ENCODE data around the gene RGP1.

RGP1 gene

GRCh38 chr9:35789541-35789940 is 40.5 kb downstream of the RGP1 start:
- Histone ChIP-seq H3K79me2 (no peaks in the 10 kb centered on the region), H3K4me3 (ENCODE audit: low read depth, low read length) (no peak overlapping the region), H3K27ac (no peak overlapping the region), H3K4me2 (ENCODE audit: low read length) (no peak overlapping the region), H3K36me3 (ENCODE audit: control insufficient read depth, insufficient read depth, low read length) (no peaks in the 10 kb centered on the region), H3K9me3 (ENCODE audit: control insufficient read depth, low read length) (no peaks in the 10 kb centered on the region), H3K9ac (no peak overlapping the region), H2AFZ (no peak overlapping the region), H3K4me1 (no peaks in the 10 kb centered on the region), H3K27me3 (ENCODE audit: control insufficient read depth, insufficient read depth, low read length) (no peaks in the 10 kb centered on the region)
- TF ChIP-seq CTCF (IDR thresholded peaks at IDR 0.05) = no peak

GRCh38 chr9:35790025-35790384 is 40.9 kb downstream of the RGP1 start:
- Histone ChIP-seq H3K9me3 (ENCODE audit: control insufficient read depth, low read length) (no peaks in the 10 kb centered on the region), H3K4me2 (ENCODE audit: low read length) (no peak overlapping the region), H3K79me2 (no peaks in the 10 kb centered on the region), H3K27me3 (ENCODE audit: control insufficient read depth, insufficient read depth, low read length) (no peaks in the 10 kb centered on the region), H3K4me3 (ENCODE audit: low read depth, low read length) (no peak overlapping the region), H3K36me3 (ENCODE audit: control insufficient read depth, insufficient read depth, low read length) (no peaks in the 10 kb centered on the region), H2AFZ (no peak overlapping the region), H3K9ac (no peak overlapping the region), H3K4me1 (no peaks in the 10 kb centered on the region), H3K27ac (no peak overlapping the region)
- TF ChIP-seq CTCF (IDR thresholded peaks at IDR 0.05) = no peak

DNA sequence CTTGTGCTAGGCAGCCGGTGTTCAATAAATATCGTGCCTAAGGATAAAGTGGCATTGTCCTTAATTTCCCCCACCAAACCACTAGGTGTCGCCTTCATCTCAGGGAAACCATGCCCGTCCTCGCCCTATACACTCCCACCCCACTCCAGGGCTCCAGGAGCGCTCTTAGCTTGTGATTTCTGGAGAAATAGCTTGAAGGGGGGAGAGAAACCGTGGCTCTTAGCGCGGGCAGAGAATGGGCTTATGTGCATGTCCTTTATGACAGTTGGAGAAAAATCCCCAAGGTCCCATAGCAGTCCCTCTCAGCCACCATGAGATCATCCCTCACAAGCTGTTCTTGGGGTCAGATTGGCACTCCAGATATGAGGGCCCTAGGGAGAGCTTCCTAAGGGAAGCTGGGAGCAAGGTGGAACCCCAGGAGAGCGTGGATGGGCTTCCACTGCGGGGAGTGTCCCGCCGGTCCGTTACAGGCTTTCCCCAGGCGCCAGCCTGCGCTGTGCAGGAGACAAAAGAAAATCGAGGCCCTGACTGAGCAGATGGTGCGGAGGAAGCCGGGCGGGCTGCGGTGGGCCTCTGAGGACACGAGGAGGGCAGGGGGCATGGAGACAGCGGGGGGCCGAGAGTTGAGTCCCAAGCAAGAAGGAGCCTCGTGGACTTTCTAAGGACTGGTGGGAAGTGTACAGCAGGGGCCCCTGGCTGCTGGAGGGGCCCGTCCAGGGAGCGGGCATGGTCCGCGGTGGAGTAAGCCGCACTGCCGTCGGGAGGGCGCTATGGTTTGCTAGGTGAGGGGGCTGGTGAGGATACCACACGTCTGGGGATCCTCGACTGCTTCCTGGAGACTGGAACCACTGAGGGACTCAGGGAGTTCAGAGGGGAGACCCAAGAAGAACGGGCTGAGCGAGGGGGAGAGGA is 41.6 kb downstream of the RGP1 start:
- H3K4me2 ChIP-seq (ENCODE audit: low read length) = peak overlapping the region; percentile 17
- H3K27ac ChIP-seq = no peak overlapping the region
- H3K27me3 ChIP-seq (ENCODE audit: control insufficient read depth, insufficient read depth, low read length) = no peaks in the 10 kb centered on the region
- no peaks in the 10 kb centered on the region for H3K36me3 ChIP-seq (ENCODE audit: control insufficient read depth, insufficient read depth, low read length)
- no peaks in the 10 kb centered on the region for H3K9me3 ChIP-seq (ENCODE audit: control insufficient read depth, low read length)
- no peaks in the 10 kb centered on the region for H3K4me1 ChIP-seq
- H3K79me2 ChIP-seq = no peaks in the 10 kb centered on the region
- H3K4me3 ChIP-seq (ENCODE audit: low read depth, low read length) = no peak overlapping the region
- TF ChIP-seq CTCF (IDR thresholded peaks at IDR 0.05) = peak; percentile 68
- no peak overlapping the region for H2AFZ ChIP-seq
- H3K9ac ChIP-seq = no peak overlapping the region

DNA sequence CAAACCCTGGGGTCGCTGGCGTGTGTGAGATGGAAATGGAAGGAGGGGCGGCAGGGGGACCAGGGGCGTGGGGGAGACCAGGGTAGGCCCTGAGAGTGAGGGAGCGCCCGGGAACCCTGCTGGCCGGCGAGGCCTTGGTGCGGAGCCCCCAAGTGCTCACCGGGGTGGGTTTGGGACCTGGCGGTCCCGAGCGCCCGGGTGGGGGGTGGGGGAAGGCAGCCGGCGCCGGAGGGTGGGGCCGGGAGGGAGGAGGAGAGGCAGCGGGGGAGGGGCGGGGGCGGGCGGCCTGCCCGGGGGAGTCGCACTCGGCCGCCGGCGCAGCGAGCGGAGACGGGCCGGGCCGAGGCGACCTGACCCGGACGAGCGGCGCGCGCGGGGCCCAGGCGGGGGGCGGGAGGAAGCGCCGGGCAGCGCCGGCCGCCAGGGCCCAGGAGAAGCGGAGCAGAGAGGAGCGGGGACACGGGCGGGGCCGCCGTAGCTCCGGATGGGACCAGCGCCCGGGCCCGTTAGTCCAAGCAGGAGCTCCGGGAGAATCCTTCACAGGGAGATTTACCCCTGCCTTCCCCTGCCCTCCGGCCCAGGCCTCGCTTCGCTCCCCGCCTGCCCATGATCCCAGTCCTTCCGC is 42.3 kb downstream of the RGP1 start, which contains the start of gene NPR2:
TSS of gene NPR2 (plus strand) at position 295 of the 625 bp plus-strand sequence. CDS start 818 bp downstream, outside the sequence.
- Histone ChIP-seq H2AFZ (no peak within 1 kb of the TSS), H3K79me2 (no peaks in the 10 kb centered on the region), H3K4me1 (no peaks in the 10 kb centered on the region), H3K4me2 (ENCODE audit: low read length) (peak within 1 kb of the TSS; percentile 17), H3K36me3 (ENCODE audit: control insufficient read depth, insufficient read depth, low read length) (no peaks in the 10 kb centered on the region), H3K9me3 (ENCODE audit: control insufficient read depth, low read length) (no peaks in the 10 kb centered on the region), H3K27me3 (ENCODE audit: control insufficient read depth, insufficient read depth, low read length) (no peaks in the 10 kb centered on the region), H3K9ac (no peak within 1 kb of the TSS), H3K4me3 (ENCODE audit: low read depth, low read length) (no peak within 1 kb of the TSS), H3K27ac (no peak within 1 kb of the TSS)
- no peak for TF ChIP-seq CTCF (IDR thresholded peaks at IDR 0.05)
